SK-N-MC (cell line): ENCODE results near the gene AFAP1L2.

Experiments used
- EZH2 ChIP-seq: fragments of 200-600 bp; sonication (generic); IDR thresholded peaks from one replicate; pipeline ENCODE4 v1.6.1; 2017; ENCODE audit warnings: antibody characterized with exemption
- FOXP2 ChIP-seq: optimal IDR thresholded peaks from 2 replicates; pipeline ENCODE3; 2011; ENCODE audit warnings: mild to moderate bottlenecking, moderate library complexity; ENCODE audit not compliant: insufficient read depth; ENCODE audit errors: extremely low read length, control extremely low read depth
- POLR2AphosphoS5 ChIP-seq: IDR thresholded peaks from 2 replicates; pipeline ENCODE4 v1.6.1; 2012; ENCODE audit warnings: mild to moderate bottlenecking, low read depth, low read length, borderline replicate concordance

GRCh38 chr10:114250236-114250635, 154.1 kb downstream of the AFAP1L2 start:
- TF ChIP-seq EZH2 (no peak), POLR2AphosphoS5 (no peak), FOXP2 (no peak)
